IPS-18c (cell line): ENCODE measurements around the gene STK4.
"Not testable (repeated sequence)": the region's sequence is repeated elsewhere in the genome, so short reads cannot be mapped to it uniquely, and the experiment has no call there.

ENCODE experiments used
- H3K4me3 ChIP-seq: 2 replicates; pipeline ENCODE4 v1.7.0; 2013; ENCODE audit warnings: low read depth, mild to moderate bottlenecking, low read length, moderate library complexity; ENCODE audit not compliant: insufficient read depth
- H3K9me3 ChIP-seq: one replicate; pipeline ENCODE4 v1.6.1; 2013; ENCODE audit warnings: mild to moderate bottlenecking, low read length, moderate library complexity; ENCODE audit not compliant: control insufficient read depth, insufficient read depth

The STK4 gene

DNA sequence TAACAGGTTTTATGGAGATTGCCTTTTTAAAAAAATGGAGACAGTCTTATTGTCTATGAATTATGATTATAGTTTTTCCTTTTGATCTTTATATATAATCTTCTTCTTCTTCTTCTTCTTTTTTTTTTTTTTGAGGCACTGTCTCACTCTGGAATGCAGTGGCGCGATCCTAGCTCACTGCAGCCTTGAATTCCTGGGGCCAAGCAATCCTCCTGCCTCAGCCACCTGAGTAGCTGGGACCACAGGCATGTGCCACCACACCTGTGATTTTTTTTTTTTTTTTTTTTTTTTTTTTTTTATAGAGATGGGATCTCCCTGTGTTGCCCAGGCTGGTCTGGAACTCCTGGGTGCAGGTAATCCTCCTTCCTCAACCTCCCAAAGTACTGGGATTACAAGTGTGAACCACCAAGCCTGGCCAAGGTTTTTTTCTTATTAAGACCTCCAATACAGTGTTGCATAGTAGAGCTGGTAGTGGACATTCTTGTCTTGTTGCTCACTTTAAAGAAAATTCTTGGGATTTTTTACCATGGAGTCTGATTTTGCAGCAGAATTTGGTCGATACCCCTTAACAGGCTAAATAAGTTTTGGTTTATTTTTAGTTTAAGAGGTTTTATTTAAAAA, 46.5 kb downstream of the STK4 start:
- Histone ChIP-seq H3K4me3 (no peak overlapping the region), H3K9me3 (no peaks in the 10 kb centered on the region)

DNA sequence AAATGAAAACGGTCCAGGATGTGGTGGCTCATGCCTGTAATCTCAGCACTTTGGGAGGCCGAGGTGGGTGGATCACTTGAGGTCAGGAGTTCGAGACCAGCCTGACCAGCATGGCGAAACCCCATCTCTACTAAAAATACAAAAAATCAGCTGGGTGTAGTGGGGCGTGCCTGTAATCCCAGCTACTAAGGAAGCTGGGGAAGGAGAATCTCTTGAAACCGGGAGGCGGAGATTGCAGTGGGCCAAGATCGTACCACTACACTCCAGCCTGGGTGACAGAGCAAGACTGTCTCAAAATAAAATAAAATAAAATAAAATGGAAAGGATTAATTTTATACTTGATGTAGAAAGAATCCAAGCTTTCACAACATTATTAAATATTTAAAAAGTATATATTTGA, 47.8 kb downstream of the STK4 start:
- H3K9me3 ChIP-seq, H3K4me3 ChIP-seq: not testable (repeated sequence)

DNA sequence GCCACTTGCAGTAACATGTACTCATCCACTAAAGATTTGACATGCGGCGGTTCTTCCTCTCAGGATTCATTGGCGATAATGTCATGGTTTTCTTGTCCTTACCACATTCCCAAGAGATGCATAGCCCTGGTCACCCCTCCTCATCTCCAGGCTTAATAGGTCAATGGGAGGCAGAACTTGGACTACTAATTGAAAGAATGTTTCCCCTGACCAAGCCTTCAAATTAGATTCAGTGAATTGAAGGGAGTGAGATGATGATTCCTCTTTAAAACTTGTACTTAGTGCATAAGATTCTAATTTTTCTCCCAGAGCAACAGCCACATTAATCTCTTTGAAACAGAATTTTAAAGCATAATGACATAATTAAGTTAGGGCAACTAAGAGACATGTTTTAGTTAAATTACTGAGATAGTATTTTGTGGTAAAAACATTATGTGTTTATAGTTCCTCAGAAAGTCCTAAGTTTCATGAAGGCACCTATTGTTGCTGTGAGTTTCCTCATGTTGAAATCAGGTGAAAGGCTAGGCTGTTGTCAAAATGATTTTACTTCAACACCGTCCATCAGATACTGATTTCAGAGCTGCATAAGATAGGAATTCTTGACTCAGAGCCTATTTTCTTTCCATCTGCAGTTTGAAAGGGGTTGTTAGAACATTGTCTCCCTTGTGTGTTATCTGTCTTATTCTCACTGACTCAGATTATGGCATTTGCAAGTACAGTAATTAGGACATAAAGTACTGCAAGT, 48.5 kb downstream of the STK4 start:
- Histone ChIP-seq H3K9me3 (no peaks in the 10 kb centered on the region), H3K4me3 (no peak overlapping the region)

DNA sequence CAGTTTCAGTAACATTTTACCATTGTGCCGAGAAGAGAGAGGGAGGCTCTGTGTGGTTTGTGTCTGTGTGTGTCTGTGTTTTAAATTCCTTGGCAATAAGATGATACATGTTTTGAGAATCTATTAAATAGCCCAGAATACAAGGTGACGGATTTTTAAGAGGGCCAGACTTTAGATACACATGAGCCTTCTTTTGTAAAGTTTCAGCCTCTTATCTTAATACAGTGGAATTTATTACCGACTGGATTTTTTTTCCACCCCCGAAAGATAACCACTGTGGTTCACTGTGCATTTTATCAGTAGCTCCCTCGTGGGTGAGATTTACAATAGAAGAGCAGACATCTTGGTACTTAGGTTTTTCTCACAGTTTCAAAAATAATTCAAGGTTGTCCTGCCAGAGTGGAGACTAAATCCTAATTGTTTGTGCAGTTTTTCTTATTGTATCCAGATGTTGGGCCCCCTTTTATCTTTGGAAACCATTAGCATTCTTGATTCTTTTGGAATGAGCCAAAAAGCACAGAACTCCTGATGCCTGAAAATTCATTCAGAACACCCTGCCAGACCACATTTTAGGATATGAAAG, 49.9 kb downstream of the STK4 start:
- no peaks in the 10 kb centered on the region for H3K9me3 ChIP-seq
- H3K4me3 ChIP-seq: no peak overlapping the region

DNA sequence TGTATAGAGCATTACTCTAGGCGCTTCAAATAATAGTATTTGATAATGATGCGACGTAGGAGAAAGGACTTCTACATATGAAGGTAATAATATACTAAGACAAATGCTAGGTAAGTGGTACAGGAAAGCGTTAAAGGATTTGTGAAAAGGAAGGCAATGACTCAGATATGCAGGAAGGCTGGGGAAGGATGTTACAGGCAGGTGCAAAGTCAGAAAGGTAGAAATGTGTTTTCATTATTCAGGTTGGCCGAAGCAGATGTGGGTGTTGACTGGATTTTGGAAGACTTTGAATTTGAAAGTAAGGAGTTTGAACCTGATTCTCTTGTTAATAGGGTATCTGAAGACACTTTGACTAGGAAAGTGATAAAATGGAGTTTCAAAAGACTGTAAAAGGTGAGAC, 51.0 kb downstream of the STK4 start:
- H3K4me3 ChIP-seq: no peak overlapping the region
- H3K9me3 ChIP-seq: no peaks in the 10 kb centered on the region

DNA sequence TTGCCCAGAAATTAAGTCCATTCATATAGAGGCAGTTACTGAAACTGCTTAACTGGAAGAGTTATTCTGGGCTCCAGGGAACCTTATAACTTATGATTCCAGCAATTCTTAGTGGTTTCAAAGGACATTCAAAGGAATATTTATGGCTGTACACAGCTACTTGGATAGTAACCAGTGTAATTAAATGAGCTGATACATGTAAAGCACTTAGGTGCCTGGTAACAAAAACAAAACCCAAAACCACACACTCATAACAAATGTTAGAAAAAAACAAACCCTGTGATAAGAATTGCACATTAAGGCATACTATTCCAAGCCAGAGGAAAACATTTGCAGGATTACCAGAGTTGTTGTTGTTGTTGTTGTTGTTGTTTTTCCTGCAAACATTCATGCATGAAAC, 51.5 kb downstream of the STK4 start:
- no peak overlapping the region for H3K4me3 ChIP-seq
- no peaks in the 10 kb centered on the region for H3K9me3 ChIP-seq

DNA sequence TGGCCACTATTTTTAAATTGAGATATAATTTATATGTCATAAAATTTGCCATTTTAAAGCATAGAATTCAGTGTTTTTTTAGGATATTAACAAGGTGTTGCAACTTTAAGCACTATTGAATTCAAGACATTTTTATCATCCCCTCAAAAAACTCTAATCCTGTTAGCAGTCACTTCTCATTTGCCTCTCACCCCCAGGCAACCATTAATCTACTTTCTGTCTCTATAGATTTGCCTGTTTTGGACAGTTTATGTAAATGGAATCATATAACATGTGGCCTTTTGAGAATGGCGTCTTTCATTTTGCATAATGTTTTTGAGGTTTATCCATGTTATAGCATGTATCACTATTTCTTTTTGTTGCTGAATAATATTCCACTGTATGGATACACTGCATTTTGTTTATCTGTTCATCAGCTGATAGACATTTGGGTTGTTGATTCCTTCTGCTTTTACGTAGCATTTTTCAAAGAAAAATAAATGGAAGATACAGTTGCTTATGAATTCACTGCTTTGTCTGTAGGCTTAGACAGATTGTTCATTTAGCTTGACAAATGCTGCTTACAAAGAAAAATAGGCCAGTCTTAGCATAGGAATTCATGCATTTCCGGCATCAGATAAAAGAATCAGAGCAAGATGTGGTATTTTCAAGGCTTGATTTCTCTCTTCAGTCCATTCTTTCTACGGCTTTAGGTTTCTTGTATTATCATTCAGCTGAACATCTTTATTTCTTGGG, 52.9 kb downstream of the STK4 start:
- H3K9me3 ChIP-seq: no peaks in the 10 kb centered on the region
- no peak overlapping the region for H3K4me3 ChIP-seq

DNA sequence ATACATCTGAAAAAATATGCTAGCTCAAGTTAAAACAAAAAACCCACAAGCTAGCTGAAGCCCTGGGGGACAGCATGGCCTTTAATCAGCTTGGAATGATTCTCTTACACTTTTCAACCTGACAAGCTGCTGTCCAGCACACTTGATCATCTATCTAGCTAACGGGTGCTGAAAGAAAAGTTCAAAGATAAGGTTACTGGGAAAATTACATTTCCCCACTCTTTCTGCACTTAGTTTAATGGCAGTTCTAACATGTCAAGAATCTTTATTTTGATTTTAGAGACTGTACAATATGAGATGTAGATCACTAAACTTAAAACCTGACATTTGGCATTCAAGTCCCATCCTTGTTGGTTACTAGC, 53.4 kb downstream of the STK4 start:
- Histone ChIP-seq H3K9me3 (no peaks in the 10 kb centered on the region), H3K4me3 (no peak overlapping the region)

DNA sequence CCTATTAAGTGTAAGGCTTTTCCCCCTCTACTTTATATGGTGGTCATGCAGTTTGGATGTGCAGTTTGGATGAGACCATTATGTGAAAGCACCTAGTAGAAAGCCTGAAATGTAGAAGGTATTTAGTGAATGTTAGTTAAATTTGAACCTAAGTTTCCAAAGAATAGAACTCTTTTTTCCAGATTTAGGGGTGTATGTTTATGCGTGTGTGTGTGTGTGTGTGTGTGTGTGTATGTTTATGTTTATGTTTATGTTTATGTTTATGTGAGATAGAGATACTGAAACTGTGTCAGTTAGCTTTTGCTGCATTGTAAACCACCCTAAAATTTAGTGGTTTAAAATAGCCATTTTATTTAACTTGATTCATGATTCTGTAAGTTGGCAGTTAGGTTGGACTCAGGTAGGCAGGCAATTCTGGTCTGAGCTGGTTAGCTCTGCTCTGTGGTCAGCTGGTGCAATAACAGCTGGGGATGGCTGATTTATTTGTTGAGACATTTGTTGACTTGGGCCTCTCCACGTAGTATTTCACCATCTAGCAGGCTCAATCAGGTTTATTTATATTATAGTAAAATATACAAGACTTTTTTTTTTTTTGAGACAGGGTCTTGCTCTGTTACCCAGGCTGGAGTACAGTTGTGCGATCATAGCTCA, 54.0 kb downstream of the STK4 start:
- no peaks in the 10 kb centered on the region for H3K9me3 ChIP-seq
- H3K4me3 ChIP-seq: no peak overlapping the region

DNA sequence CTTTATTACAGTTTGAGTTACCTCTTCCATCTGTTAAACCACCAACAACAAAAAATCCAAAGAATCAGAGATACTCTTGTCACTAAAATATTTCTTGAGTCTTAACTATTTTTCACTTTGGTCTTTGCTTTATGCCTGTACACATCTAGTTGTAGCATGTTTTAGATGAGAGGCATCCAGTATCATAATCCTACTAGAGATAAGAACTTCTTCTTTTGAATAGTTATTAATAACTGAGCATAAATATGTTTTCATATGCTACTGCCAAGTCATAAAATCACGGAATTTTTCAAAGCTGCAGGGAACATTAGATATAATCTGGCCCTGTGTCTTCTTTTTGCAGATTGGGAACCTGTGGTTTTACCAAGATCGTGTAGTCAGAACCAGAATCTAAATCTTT, 55.3 kb downstream of the STK4 start:
- no peak overlapping the region for H3K4me3 ChIP-seq
- no peaks in the 10 kb centered on the region for H3K9me3 ChIP-seq

DNA sequence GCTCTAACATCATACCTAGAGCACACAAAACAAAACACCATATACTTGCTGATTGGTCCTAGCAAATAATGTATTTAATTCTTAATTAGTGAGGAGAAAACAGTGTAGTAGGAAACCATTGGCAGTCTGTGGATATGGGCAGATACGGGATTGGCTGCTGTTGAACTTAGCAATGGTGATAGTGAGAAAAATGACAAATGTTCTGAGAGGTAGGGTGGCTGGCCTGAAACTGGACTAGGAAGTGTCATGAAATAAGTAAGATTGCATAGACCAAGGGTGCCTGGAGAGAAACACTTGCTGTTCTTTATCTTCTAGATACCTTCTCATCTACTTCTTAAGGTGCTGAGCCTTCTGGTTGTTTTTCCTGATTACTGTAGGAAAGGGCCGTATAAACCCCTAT, 56.8 kb downstream of the STK4 start:
- H3K4me3 ChIP-seq, H3K9me3 ChIP-seq: not testable (repeated sequence)

DNA sequence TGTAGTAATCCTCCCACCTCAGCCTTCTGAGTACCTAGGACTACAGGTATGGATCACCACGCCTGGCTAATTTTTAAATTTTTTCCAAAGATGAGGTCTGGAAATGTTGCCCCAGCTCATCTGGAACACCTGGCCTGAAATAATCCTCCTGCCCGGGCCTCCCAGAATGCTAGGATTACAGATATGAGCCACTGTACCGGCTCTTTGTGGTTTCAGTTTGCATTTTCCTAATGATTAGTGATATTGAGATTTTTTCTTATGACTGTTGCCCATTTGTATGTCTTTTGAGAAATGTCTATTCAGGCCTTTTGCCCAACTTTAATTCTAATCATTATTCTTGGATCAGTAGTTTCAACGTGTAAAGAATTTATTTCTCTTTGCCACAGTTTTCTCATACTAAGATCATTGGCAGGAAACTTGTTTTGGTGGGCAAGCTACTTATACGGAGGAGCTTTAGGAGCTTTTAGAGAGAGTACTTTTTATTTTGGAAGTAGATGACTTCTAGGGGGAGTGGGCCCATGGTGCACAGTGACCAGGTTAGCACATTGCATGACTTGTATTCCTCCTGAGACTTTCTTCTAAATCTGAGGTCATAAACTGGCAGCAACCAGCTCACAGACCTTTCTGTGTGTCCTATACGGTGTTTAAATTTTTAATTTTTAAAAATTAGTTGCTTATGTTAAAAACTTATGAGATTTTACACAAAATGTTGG, 62.3 kb downstream of the STK4 start:
- H3K4me3 ChIP-seq: no peak overlapping the region
- H3K9me3 ChIP-seq: no peaks in the 10 kb centered on the region

DNA sequence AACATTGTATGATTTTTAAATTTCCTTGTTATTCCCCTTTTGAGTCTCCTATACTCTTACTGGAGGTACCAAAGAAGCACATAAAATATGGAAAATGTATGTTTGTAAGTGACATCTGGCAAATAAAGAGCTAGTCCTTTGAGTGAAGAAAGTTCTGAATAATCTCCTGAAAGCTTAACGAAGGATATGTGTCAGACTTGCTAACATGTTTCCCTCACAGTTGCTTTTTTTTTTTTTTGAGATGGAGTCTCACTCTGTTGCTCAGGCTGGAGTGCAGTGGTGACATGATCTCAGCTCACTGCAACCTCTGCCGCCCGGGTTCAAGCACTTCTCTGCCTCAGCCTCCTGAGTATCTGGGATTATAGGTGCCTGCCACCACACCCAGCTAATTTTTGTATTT, 63.6 kb downstream of the STK4 start:
- Histone ChIP-seq H3K9me3 (no peaks in the 10 kb centered on the region), H3K4me3 (no peak overlapping the region)

DNA sequence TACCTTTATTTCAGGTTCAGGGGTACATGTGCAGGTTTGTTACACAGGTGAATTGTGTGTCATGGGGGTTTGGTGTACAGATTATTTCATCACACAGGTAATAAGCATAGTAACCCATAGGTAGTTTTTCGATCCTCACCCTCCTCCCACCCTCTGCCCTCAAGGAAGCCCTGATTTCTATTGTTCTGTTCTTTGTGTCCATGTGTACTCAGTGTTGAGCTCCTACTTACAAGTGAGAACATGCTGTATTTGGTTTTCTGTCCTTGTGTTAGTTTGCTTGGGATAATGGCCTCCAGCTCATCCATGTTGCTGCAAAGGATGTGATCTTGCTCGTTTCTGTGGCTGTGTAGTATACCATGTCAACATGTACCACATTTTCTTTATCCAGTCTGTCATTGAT, 66.0 kb downstream of the STK4 start:
- no peak overlapping the region for H3K4me3 ChIP-seq
- H3K9me3 ChIP-seq: no peaks in the 10 kb centered on the region

DNA sequence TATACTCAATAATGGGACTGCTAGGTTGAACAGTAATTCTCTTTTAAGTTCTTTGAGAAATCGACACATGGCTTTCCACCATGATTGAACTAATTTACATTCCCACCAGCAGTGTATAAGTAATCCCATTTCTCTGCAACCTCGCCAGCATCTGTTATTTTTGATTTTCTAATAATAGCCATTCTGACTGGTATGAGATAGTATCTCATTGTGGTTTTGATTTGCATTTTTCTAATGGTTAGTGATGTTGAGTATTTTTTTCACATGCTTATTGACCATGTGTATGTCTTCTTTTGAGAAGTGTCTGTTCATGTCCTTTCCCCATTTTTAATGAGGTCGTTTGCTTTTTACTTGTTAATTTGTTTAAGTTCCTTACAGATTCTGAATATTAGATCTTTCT, 66.5 kb downstream of the STK4 start:
- Histone ChIP-seq H3K9me3 (no peaks in the 10 kb centered on the region), H3K4me3 (no peak overlapping the region)

DNA sequence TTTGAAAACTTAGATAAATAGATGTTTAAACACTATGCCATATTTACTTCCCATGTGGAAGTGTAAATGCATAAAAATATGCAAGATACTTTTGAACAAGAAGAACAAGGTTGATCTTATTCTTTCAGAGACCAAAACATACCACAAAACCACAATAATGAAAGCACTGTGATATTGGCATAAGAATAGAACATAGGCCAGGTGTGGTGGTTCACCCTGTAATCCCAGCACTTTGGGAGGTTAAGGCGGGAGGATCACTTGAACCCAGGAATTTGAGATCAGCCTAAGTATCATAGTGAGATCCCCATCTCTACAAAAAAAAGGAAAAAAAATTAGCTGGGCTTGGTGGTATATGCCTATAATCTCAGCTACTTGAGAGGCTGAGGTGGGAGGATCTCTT, 68.1 kb downstream of the STK4 start:
- Histone ChIP-seq H3K9me3 (no peaks in the 10 kb centered on the region), H3K4me3 (no peak overlapping the region)

DNA sequence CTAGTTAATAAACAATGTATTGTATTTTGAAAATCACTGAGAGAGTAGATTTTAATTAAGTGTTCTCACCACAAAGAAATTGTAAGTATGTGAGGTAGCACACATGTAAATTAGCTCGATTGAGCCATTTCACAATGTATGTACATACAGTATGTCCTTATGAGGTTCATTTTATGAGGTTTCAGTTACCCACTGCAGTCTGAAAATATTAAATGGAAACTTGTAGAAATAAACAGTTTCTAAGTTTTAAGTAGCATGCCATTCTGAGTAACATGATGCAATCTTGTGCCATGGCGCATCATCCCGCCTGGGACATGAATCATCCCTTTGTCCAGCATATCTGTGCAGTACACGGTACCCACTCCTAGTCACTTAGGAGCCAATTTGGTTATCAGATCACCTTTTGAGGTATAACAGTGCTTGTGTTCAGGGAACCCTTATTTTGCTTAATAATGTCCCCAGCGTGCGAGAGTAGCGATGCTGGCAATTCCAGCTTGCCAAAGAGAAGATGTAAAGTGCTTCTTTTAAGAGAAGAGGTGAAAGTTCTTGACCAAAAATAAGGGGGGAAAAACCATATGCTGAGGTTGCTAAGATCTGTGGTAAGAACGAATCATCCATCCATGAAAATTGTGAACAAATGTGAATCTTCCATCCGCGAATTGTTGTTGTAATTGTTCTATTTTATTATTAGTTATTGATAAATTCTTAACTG, 69.9 kb downstream of the STK4 start:
- H3K4me3 ChIP-seq: no peak overlapping the region

More for the DNA sequence above, 69.9 kb downstream of the STK4 start:
- H3K9me3 ChIP-seq: no peaks in the 10 kb centered on the region
